HCT116 (cell line): ENCODE data around the gene FRA10AC1. TPM values are rescaled to one million over a fixed set of nuclear protein-coding genes. Genes with fewer than 3 reads are reported as not detected.

Experiments
- ATAC-seq: fragments of 200-7000 bp; cut with Tn5 transposase; 2 replicates; pipeline ENCODE4 v1.9.1; 2020; ENCODE audit warnings: mild to moderate bottlenecking, moderate library complexity
- BruUV-seq: library from RNA; stranded (reverse); fragments of 400-500 nt; replicated peaks from 2 replicates; lab custom pipeline; 2021; lab: Mats Ljungman, UMichigan
- CTCF ChIA-PET: fragments of 300-600 bp; sonication (Branson Sonifier 250); formaldehyde crosslinking; loops from one replicate; lab custom pipeline; 2021; ENCODE audit warnings: antibody characterized with exemption; lab: Charles Lee
- POLR2A ChIA-PET: fragments of 300-600, 350-600 bp; sonication (Branson Sonifier 250); formaldehyde crosslinking; loops from one replicate; lab custom pipeline; 2021; ENCODE audit warnings: antibody characterized with exemption; lab: Charles Lee
- RAD21 ChIA-PET, 2 experiments: fragments of 300-600 bp; sonication (Branson Sonifier 250); formaldehyde crosslinking; loops; one replicate each; lab custom pipeline; 2023; ENCODE audit warnings: low total read pairs in 2 of 2; ENCODE audit not compliant: uncharacterized antibody in 2 of 2, unreplicated experiment in 2 of 2, low non-redundant PET in 1 of 2; lab: Charles Lee
- DNase-seq: peaks from one replicate; pipeline ENCODE4 v3.0.0-alpha.2; 2010; ENCODE audit warnings: low read depth, low spot score
- H2AFZ ChIP-seq: fragments of 200-600 bp; shearing (Covaris generic), sonication (generic); 2 replicates; pipeline ENCODE4 v1.6.1; 2017; ENCODE audit warnings: low read depth, mixed run types, mixed read lengths, antibody characterized with exemption, low read length; ENCODE audit not compliant: poor library complexity, severe bottlenecking
- H3K27ac ChIP-seq: 2 replicates; pipeline ENCODE4 v1.5.1; 2012; ENCODE audit warnings: low read depth, low read length
- H3K27me3 ChIP-seq: fragments of 200-600 bp; sonication (generic); 2 replicates; pipeline ENCODE4 v1.6.1; 2016; ENCODE audit warnings: mixed run types, low read length, mixed read lengths; ENCODE audit not compliant: insufficient read depth
- H3K36me3 ChIP-seq, 2 experiments: fragments of 200-500 bp in 1 of 2; fragments of 200-600 bp in 1 of 2; sonication (Bioruptor generic) in 1 of 2; sonication (generic) in 1 of 2; 2 replicates each; pipeline versions ENCODE4 v1.5.1 to v1.6.1; 2014 to 2016; ENCODE audit warnings: low read length in 2 of 2, inconsistent platforms in 1 of 2, mixed read lengths in 1 of 2, mixed run types in 1 of 2; ENCODE audit not compliant: insufficient read depth in 2 of 2, control insufficient read depth in 1 of 2
- H3K4me1 ChIP-seq, 2 experiments: fragments of 200-600 bp in 1 of 2; sonication (generic) in 1 of 2; 2 replicates each; pipeline versions ENCODE4 v1.5.1 to v1.6.1; 2012 to 2017; ENCODE audit warnings: low read length in 2 of 2, inconsistent platforms in 1 of 2, mild to moderate bottlenecking in 1 of 2, mixed read lengths in 1 of 2, mixed run types in 1 of 2, moderate library complexity in 1 of 2; ENCODE audit not compliant: insufficient read depth in 2 of 2, control insufficient read depth in 1 of 2
- H3K4me2 ChIP-seq: fragments of 200-600 bp; sonication (generic); 2 replicates; pipeline ENCODE4 v1.6.1; 2017; ENCODE audit warnings: mixed run types, low read length, mixed read lengths
- H3K4me3 ChIP-seq, 2 experiments: fragments of 200-600 bp in 1 of 2; sonication (generic) in 1 of 2; replicated peaks in 1 of 2; 2 replicates each; pipeline ENCODE4 v1.5.1; 2011 to 2016; ENCODE audit warnings: low read length in 2 of 2, control low read depth in 1 of 2, low read depth in 1 of 2, mild to moderate bottlenecking in 1 of 2, mixed read lengths in 1 of 2, mixed run types in 1 of 2
- H3K79me2 ChIP-seq: fragments of 200-600 bp; sonication (generic); 2 replicates; pipeline ENCODE4 v1.6.1; 2017; ENCODE audit warnings: mild to moderate bottlenecking, mixed run types, low read length, moderate library complexity, mixed read lengths; ENCODE audit not compliant: insufficient read depth
- H3K9ac ChIP-seq: fragments of 200-600 bp; sonication (generic); 2 replicates; pipeline ENCODE4 v1.6.1; 2016; ENCODE audit warnings: low read length, mixed read lengths
- H3K9me2 ChIP-seq: fragments of 200-600 bp; sonication (generic), shearing (Covaris generic); 2 replicates; pipeline ENCODE4 v1.6.1; 2017; ENCODE audit warnings: mixed run types, mild to moderate bottlenecking, moderate library complexity; ENCODE audit not compliant: insufficient read depth
- H3K9me3 ChIP-seq, 2 experiments: fragments of 200-500 bp in 1 of 2; fragments of 200-600 bp in 1 of 2; sonication (Bioruptor generic) in 1 of 2; sonication (generic) in 1 of 2; 2 replicates each; pipeline ENCODE4 v1.6.1; 2014 to 2017; ENCODE audit warnings: low read length in 2 of 2, mixed read lengths in 2 of 2, inconsistent platforms in 1 of 2, low read depth in 1 of 2, mild to moderate bottlenecking in 1 of 2, mixed run types in 1 of 2, moderate library complexity in 1 of 2; ENCODE audit not compliant: control insufficient read depth in 1 of 2, insufficient read depth in 1 of 2
- H4K20me1 ChIP-seq: fragments of 200-600 bp; sonication (generic), shearing (Covaris generic); 2 replicates; pipeline ENCODE4 v1.6.1; 2017; ENCODE audit warnings: mixed run types, mild to moderate bottlenecking, moderate library complexity; ENCODE audit not compliant: insufficient read depth
- ATF3 ChIP-seq: IDR thresholded peaks from 2 replicates; pipeline ENCODE4 v1.6.1; 2012
- CBX3 ChIP-seq: IDR thresholded peaks from 2 replicates; pipeline ENCODE4 v1.6.1; 2012; ENCODE audit warnings: low read depth
- CEBPB ChIP-seq: IDR thresholded peaks from 2 replicates; pipeline ENCODE4 v1.6.1; 2012; ENCODE audit warnings: low read depth
- CTCF ChIP-seq, 3 experiments: fragments of 200-600 bp in 1 of 3; sonication (generic) in 1 of 3; IDR thresholded peaks in 2 of 3; conservative IDR thresholded peaks in 1 of 3; 2 replicates each; pipeline ENCODE4 v1.5.1; 2012 to 2017; ENCODE audit warnings: low read depth in 2 of 3, low read length in 2 of 3, antibody characterized with exemption in 1 of 3, borderline replicate concordance in 1 of 3, control low read depth in 1 of 3, mild to moderate bottlenecking in 1 of 3, mixed read lengths in 1 of 3, mixed run types in 1 of 3, moderate library complexity in 1 of 3; ENCODE audit not compliant: insufficient read depth in 1 of 3
- EGR1 ChIP-seq: IDR thresholded peaks from 2 replicates; pipeline ENCODE4 v1.6.1; 2012; ENCODE audit warnings: low read depth
- ELF1 ChIP-seq: IDR thresholded peaks from 2 replicates; pipeline ENCODE4 v1.6.1; 2012; ENCODE audit warnings: low read depth, borderline replicate concordance
- EZH2 ChIP-seq: fragments of 200-600 bp; sonication (generic); IDR thresholded peaks from 2 replicates; pipeline ENCODE4 v1.6.1; 2017; ENCODE audit warnings: antibody characterized with exemption, mixed run types
- POLR2A ChIP-seq: IDR thresholded peaks from 2 replicates; pipeline ENCODE4 v1.7.0; 2011; ENCODE audit warnings: borderline replicate concordance; ENCODE audit not compliant: insufficient read depth, insufficient read length; ENCODE audit errors: extremely low read depth
- RAD21 ChIP-seq: IDR thresholded peaks from 2 replicates; pipeline ENCODE4 v1.6.1; 2012; ENCODE audit warnings: low read depth, mild to moderate bottlenecking
- REST ChIP-seq: IDR thresholded peaks from 2 replicates; pipeline ENCODE4 v1.6.1; 2012; ENCODE audit warnings: low read depth
- TCF7L2 ChIP-seq: IDR thresholded peaks from 2 replicates; pipeline ENCODE4 v1.7.0; 2011; ENCODE audit warnings: borderline replicate concordance, inconsistent platforms; ENCODE audit not compliant: insufficient read depth, insufficient read length; ENCODE audit errors: extremely low read depth
- YY1 ChIP-seq: IDR thresholded peaks from 2 replicates; pipeline ENCODE4 v1.6.1; 2011; ENCODE audit warnings: low read length, low read depth, moderate library complexity, mild to moderate bottlenecking; ENCODE audit not compliant: insufficient replicate concordance; ENCODE audit errors: extremely low read depth
- ZBTB33 ChIP-seq: IDR thresholded peaks from 2 replicates; pipeline ENCODE4 v1.6.1; 2011; ENCODE audit warnings: mild to moderate bottlenecking, low read length, moderate library complexity; ENCODE audit not compliant: insufficient replicate concordance; ENCODE audit errors: extremely low read depth
- ZFX ChIP-seq: fragments of 450-650 bp; IDR thresholded peaks from 2 replicates; pipeline ENCODE4 v1.6.1; 2017
- ZNF274 ChIP-seq: fragments of 200-500 bp; sonication (Bioruptor generic); IDR thresholded peaks from 2 replicates; pipeline ENCODE4 v1.6.1; 2014; ENCODE audit warnings: mild to moderate bottlenecking, low read depth, low read length, inconsistent platforms
- intact Hi-C: fragments of 100-400 bp; cut with micrococcal nuclease; formaldehyde crosslinking; loops from 2 replicates; pipeline ENCODE4 v1.10.0; 2022
- total RNA-seq: library from RNA; stranded (reverse); gene quantifications from one replicate; pipeline ENCODE4 v1.2.1, GENCODE V29; 2021; ENCODE audit not compliant: unreplicated experiment

The FRA10AC1 gene
- total RNA-seq, 1 experiment from 2014 or later = 21.9 TPM

GRCh38 chr10:93666030-93666429 lies 36.4 kb downstream of the FRA10AC1 start:
- ChIA-PET RAD21 (no interaction called here), CTCF (no interaction called here)
- peaks cover 9 to 14% of the 10 kb centered on the region in 2 experiments for H3K36me3 ChIP-seq

More at GRCh38 chr10:93666030-93666429, 36.4 kb downstream of the FRA10AC1 start:
- no peak overlapping the region for H3K4me3 ChIP-seq
- DNase-seq (no peak), ATAC-seq (no peak)
- H2AFZ ChIP-seq = no peak overlapping the region
- no peak overlapping the region for H3K9ac ChIP-seq
- no peak for TF ChIP-seq EZH2
- no peak for TF ChIP-seq TCF7L2
- TF ChIP-seq CEBPB = no peak
- TF ChIP-seq POLR2A = no peak
- TF ChIP-seq YY1 = no peak
- no peak for TF ChIP-seq ATF3
- TF ChIP-seq CTCF (IDR thresholded peaks at IDR 0.05 in 2 of 3, conservative IDR thresholded peaks at IDR 0.05 in 1 of 3; ENCODE audit: borderline replicate concordance in 1 of 3, insufficient read depth in 1 of 3, low read depth in 2 of 3, low read length in 2 of 3) = no peak
- no peak for TF ChIP-seq ZNF274
- TF ChIP-seq CBX3 = no peak
- TF ChIP-seq ZBTB33 = no peak
- TF ChIP-seq ELF1 = no peak
- no peak for TF ChIP-seq RAD21
- TF ChIP-seq ZFX = no peak
- no peak for TF ChIP-seq EGR1
- TF ChIP-seq REST = no peak
- no TSS peak for BruUV-seq
- no peaks in the 10 kb centered on the region for H4K20me1 ChIP-seq
- H3K27me3 ChIP-seq = no peaks in the 10 kb centered on the region
- no peaks in the 10 kb centered on the region for H3K79me2 ChIP-seq
- intact Hi-C loops = no loop called here
- H3K4me2 ChIP-seq = no peak overlapping the region
- no peaks in the 10 kb centered on the region for H3K9me2 ChIP-seq
- H3K4me1 ChIP-seq = no peaks in the 10 kb centered on the region
- no peak overlapping the region for H3K27ac ChIP-seq
- H3K9me3 ChIP-seq = no peaks in the 10 kb centered on the region
- POLR2A ChIA-PET = no interaction called here
